ENCODE results near the gene NSMCE1. TPM values are rescaled to one million over a fixed set of nuclear protein-coding genes. Genes with fewer than 3 reads are reported as not detected.
"Not testable (repeated sequence)": the region's sequence is repeated elsewhere in the genome, so short reads cannot be mapped to it uniquely, and the experiment has no call there.

Gene NSMCE1
- total and polyA plus RNA-seq, 2 of the 4 experiments (the other 2 are of a cell fraction): 47.5 to 120 TPM

DNA sequence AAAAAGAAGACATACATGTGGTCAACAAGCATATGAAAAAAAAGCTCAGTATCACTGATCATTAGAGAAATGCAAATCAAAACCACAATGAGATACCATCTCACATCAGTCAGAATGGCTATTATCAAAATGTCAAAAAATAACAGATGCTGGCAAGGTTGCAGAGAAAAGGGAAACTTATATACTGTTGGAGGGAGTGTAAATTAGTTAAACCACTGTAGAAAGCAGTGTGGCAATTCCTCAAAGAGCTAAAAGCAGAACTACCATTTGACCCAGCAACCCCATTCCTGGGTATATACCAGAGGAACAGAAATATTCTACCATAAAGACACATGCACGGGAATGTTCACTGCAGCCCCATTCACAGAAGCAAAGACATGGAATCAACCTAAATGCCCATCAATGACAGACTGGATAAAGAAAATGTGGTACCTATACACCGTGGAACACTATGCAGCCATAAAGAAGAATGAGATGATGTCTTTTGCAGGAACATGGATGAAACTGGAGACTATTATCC is 5.6 kb downstream of the NSMCE1 start:
- H2AK5ac ChIP-seq (ENCODE audit: low read depth, low read length): peak overlapping the region; percentile 18; the same call in 1 of the 2 replicates
- H3K36me3 ChIP-seq (ENCODE audit: control insufficient read depth, insufficient read depth, low read length); in situ Hi-C loops (cut with MboI; ENCODE audit: low sequenced_read_pairs); H2BK15ac ChIP-seq (ENCODE audit: low read depth, low read length); H4K5ac ChIP-seq (ENCODE audit: low read depth, low read length); ATAC-seq (ENCODE audit: low read depth); H3K9ac ChIP-seq (ENCODE audit: low read depth, low read length); H2BK5ac ChIP-seq (ENCODE audit: low read depth, low read length, poor library complexity, severe bottlenecking); H3K56ac ChIP-seq (ENCODE audit: extremely low read depth, insufficient read depth, low read length); DNase-seq; BruUV-seq (replicated peaks); dilution Hi-C loops (cut with HindIII; ENCODE audit: low sequenced_read_pairs, unreplicated experiment); H3K14ac ChIP-seq (replicated peaks; ENCODE audit: low read depth, low read length); H3K4me2 ChIP-seq (ENCODE audit: low read depth, low read length); H2AK9ac ChIP-seq (replicated peaks; ENCODE audit: low read depth, low read length, poor library complexity); CTCF ChIA-PET; H4K20me1 ChIP-seq (ENCODE audit: insufficient read depth, low read length); H4K8ac ChIP-seq (ENCODE audit: low read depth in 2 of 2, low read length in 2 of 2); H3K23ac ChIP-seq (ENCODE audit: low read depth, low read length); H3K27ac ChIP-seq (ENCODE audit: insufficient read depth, low read length); intact Hi-C loops (cut with micrococcal nuclease); H4K91ac ChIP-seq (ENCODE audit: insufficient read depth, low read depth, low read length); H2AFZ ChIP-seq (replicated peaks; ENCODE audit: low read length, poor library complexity); H3K9me3 ChIP-seq (ENCODE audit: control insufficient read depth, insufficient read depth, low read length); H3K18ac ChIP-seq (ENCODE audit: low read depth, low read length); POLR2A ChIA-PET (ENCODE audit: unreplicated experiment); H3K27me3 ChIP-seq (ENCODE audit: control insufficient read depth, insufficient read depth, low read length); H3K4ac ChIP-seq (ENCODE audit: low read depth, low read length); H2BK120ac ChIP-seq (ENCODE audit: low read depth, low read length); H3K4me3 ChIP-seq (ENCODE audit: insufficient read depth, low read depth, low read length): not testable (repeated sequence)
- peak overlapping the region; percentile 51; the same call in 1 of the 2 replicates for H2BK20ac ChIP-seq (ENCODE audit: low read depth, low read length)
- peaks cover 10% of the 10 kb centered on the region for H3K9me1 ChIP-seq (ENCODE audit: insufficient read depth, low read length)
- WGBS, 2 experiments (ENCODE audit: extremely low coverage in 2 of 2, insufficient read length in 1 of 2): no CpG with 5 or more reads among the region's 2 CpGs
- peaks cover 26 to 52% of the 10 kb centered on the region in 2 experiments for H3K79me1 ChIP-seq (ENCODE audit: low read depth in 1 of 2, low read length in 2 of 2)
- peaks cover 16% of the 10 kb centered on the region for H3K4me1 ChIP-seq (ENCODE audit: control insufficient read depth, insufficient read depth, low read length)
